Endothelial cell of coronary artery (primary cell): ENCODE results near the gene WNK4. TPM values are rescaled to one million over a fixed set of nuclear protein-coding genes. Genes with fewer than 3 reads are reported as not detected.

Experiments used
- total RNA-seq: library from RNA; depleted of rRNA; stranded (reverse); fragments of >200 nt; gene quantifications from 2 replicates; pipeline ENCODE4 v1.2.3, GENCODE V29; 2014

Gene WNK4
- 0.63 and 8.1 TPM in 2 replicates for total RNA-seq

GRCh38 chr17:42779936-42780850 lies at the start of gene WNK4:
WNK4 (plus strand) TSS chr17:42780610; CDS start chr17:42780699, 89 bp downstream.

DNA sequence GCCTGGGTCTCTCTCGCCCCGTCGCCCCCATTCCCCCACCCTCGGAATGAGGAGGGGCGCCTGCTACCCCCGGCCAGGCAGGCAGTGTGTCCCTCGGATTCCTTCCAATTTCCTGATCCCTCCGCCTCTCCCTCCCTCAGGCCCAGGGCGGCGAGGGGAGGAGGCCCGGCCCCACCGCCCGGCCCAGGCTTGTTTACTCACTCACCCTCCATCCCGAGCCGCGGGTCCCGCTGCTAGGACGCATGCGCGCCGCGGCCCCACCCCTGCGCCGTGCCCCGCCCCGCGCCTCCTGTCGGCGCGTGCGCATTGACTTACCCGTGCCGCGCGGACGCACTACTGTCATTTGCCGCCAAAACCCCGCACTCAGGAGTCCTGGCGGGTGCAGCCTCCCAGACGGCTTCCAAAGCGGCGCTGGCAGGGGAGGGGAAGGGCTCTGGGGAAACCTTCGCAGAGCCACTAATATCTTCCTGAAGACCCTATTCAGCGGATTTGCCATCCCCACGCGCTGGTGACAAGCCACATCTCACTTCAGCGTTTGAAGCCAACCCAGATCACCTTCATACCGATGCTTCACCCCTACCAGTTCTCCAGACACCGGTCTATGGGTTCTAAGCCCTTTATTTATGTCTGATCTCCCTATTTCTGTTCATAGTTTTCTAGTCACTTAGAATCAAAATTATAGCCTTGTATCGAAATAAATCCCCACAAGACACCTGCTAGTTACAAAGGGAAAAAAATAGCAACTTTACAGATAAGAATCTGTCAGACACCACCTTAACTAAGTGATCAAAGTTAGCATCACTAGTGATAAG lies 35.4 kb upstream of the WNK4 start, which contains the start of gene EZH1:
TSS of gene EZH1 (minus strand) at position 235 of the 812 bp plus-strand sequence. CDS start 16,099 bp downstream, outside the sequence.

GRCh38 chr17:42760652-42761581 lies 19.5 kb upstream of the WNK4 start, which contains the start of gene RAMP2:
RAMP2 (plus strand) TSS chr17:42761227; CDS start chr17:42761262, 35 bp downstream.

DNA sequence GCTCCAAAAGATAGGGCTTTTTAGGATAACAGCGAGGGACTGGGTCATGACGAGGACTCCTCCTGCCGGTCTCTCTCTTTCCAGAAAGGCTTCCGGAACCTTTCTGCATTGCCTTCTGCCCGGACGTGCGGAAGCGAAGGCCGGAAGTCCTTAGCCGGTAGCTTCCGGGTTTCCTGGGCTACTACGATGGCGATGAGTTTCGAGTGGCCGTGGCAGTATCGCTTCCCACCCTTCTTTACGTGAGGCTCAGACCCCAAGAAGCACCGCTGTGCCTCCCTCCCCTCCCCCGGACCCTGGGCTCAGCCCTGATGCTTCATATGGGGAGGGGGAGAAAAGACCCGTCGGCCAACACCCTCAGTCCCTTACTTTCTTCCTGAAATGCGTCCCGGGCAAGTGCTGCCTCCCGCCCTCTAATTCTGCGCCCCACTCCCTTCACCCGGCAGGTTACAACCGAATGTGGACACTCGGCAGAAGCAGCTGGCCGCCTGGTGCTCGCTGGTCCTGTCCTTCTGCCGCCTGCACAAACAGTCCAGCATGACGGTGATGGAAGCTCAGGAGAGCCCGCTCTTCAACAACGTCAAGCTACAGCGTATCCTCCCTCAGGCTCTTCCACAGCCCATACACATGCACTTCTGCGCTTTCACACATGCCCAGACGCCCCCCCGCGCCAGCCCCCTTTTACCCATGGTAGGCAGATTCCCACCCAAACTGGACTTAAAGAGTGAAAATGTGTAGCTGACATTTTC lies 6.9 kb upstream of the WNK4 start, which contains the start of gene VPS25:
TSS of gene VPS25 (plus strand) at position 160 of the 746 bp plus-strand sequence. CDS start at position 187, 27 bp downstream.

DNA sequence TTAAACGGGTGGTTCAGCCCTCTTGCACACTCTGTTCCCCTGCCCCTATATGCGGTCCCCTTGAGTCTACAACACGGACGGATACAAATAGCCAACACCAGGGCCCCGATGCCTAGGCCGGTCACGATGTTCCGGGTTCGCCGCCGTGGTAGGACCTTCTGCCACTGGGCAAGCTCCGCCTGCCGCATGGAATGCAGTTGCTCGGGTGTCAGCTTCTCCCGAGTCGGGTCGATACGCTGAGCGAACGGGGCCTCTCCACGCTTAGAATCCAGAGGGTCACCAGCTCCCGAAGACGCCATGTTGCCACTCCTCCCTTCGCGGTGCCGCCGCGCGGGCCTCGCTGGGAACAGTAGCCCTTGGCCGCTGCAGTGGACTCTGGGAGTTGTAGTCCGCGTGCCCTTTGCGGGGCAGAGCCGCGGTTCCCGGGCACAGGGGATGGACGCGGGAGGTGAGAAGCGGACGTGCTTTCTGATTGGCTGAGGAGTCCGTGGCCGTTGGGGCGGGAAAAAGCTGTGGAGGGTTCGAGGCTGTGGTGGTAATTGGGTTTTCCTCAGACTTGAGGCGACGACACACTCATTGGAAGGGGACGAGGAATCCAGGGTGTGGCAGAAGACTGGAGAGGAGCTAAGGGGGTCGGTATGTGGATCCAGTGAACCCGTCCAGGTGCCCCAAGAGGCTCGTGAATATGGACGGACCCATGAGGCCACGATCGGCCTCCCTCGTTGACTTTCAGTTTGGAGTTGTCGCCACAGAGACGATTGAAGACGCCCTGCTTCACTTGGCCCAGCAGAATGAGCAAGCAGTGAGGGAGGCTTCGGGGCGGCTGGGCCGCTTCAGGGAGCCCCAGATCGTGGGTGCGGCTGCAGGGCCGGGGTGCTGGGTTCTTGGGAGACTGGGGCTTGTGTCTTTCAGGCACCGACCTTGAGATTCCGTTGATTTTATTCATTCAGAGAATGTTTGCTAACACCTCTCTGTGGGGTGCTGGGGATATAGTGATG lies 18.3 kb downstream of the WNK4 start, which contains the start of the genes CNTD1 and COA3:
TSS of gene CNTD1 (plus strand) at position 479 of the 998 bp plus-strand sequence. CDS start at position 686, 207 bp downstream.
TSS of gene COA3 (minus strand) at position 322 of the 998 bp plus-strand sequence. CDS start at position 299, 23 bp downstream.

DNA sequence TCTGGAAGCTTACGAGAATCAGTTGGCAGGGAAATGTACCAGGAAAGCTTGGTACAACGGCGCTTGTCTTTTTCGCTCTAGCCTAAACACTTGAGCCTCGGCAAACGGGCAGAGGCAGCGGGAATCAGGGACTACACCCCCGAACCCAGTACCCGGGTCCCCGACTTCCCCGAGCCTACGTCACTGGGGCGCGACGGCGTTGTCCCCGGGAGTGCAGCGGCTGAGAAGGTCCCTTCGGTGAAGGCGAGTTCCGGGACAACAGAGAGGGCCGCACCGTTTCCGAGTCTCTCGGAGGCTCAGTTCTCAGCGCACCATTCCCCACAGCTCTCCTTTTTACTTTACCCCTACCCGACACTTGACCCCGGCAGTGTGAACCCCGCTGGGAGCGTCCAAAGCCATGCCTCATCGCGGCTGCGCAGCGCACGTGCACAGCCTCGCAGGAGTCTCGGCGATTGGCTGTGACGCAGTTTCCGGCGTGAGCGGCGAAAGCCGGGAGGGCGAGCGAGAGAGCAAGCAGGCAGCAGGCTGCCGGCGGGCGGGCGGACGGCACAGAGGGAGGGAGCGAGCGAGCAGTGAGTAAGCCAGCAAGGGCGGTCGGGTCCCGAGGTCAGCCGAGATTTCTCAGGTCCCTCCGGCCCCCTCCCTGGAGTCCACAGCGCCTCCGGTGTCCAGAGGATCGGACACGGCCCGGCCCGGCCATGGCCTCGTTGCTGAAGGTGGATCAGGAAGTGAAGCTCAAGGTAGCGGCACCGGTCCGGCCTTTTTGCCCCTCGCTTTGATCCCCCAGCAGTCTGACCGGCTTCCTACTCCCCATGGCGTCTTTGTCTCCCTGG lies 52.7 kb downstream of the WNK4 start, which contains the start of gene PSME3:
TSS of gene PSME3 (plus strand) at position 464 of the 833 bp plus-strand sequence. CDS start at position 699, 235 bp downstream.

GRCh38 chr17:42844271-42844670 lies 63.9 kb downstream of the WNK4 start, which contains the start of gene AOC2:
AOC2 (plus strand) TSS chr17:42844580; CDS start chr17:42844627, 47 bp downstream.

Other genes starting within 250 kb of the WNK4 start
- gene NAGLU, start 244.4 kb upstream of the WNK4 start, total RNA-seq = 15.8 and 16.4 TPM in 2 replicates
- gene HSD17B1, start 227.7 kb upstream of the WNK4 start, total RNA-seq = 0.63 and 2.8 TPM in 2 replicates
- gene COASY, start 218.5 kb upstream of the WNK4 start, total RNA-seq = 12.2 and 16.9 TPM in 2 replicates
- 24.9 and 33.0 TPM in 2 replicates for gene MLX, start 213.5 kb upstream of the WNK4 start, total RNA-seq
- 3.9 and 7.3 TPM in 2 replicates for gene PSMC3IP, start 202.9 kb upstream of the WNK4 start, total RNA-seq
- 39.9 and 45.7 TPM in 2 replicates for gene RETREG3, start 171.2 kb upstream of the WNK4 start, total RNA-seq
- gene TUBG1, start 170.9 kb upstream of the WNK4 start, total RNA-seq = 29.6 and 30.2 TPM in 2 replicates
- gene TUBG2, start 121.3 kb upstream of the WNK4 start, total RNA-seq = 3.0 and 4.7 TPM in 2 replicates
- 4.6 and 6.5 TPM in 2 replicates for gene PLEKHH3, start 103.6 kb upstream of the WNK4 start, total RNA-seq
- 0.63 and 0.85 TPM in 2 replicates for gene CCR10, start 98.8 kb upstream of the WNK4 start, total RNA-seq
- gene CNTNAP1, start 98.1 kb upstream of the WNK4 start, total RNA-seq = 17.1 and 23.8 TPM in 2 replicates
- gene EZH1, start 35.6 kb upstream of the WNK4 start, total RNA-seq = 7.8 and 14.7 TPM in 2 replicates
- gene RAMP2, start 19.4 kb upstream of the WNK4 start, total RNA-seq = 2.5 and 2.7 TPM in 2 replicates
- gene VPS25, start 7.2 kb upstream of the WNK4 start, total RNA-seq = 40.4 and 46.0 TPM in 2 replicates
- 53.3 and 71.7 TPM in 2 replicates for gene COA3, start 18.1 kb downstream of the WNK4 start, total RNA-seq
- 0.19 TPM in 1 of 2 replicates, not detected in the other for gene CNTD1, start 18.3 kb downstream of the WNK4 start, total RNA-seq
- 161 and 174 TPM in 2 replicates for gene BECN1, start 43.7 kb downstream of the WNK4 start, total RNA-seq
- 86.4 and 101 TPM in 2 replicates for gene PSME3, start 52.8 kb downstream of the WNK4 start, total RNA-seq
- gene AOC2, start 64.0 kb downstream of the WNK4 start, total RNA-seq = 0.36 and 0.38 TPM in 2 replicates
- under 0.01 TPM in 2 replicates for gene AOC3, start 70.6 kb downstream of the WNK4 start, total RNA-seq
- not detected in 2 replicates for gene G6PC1, start 120.2 kb downstream of the WNK4 start, total RNA-seq
- 25.1 and 26.8 TPM in 2 replicates for gene AARSD1, start 183.8 kb downstream of the WNK4 start, total RNA-seq
- 0.09 and 0.18 TPM in 2 replicates for gene PTGES3L, start 199.5 kb downstream of the WNK4 start, total RNA-seq
- 9.4 and 14.7 TPM in 2 replicates for gene RUNDC1, start 200.0 kb downstream of the WNK4 start, total RNA-seq
- 1,452 and 1,877 TPM in 2 replicates for gene RPL27, start 217.8 kb downstream of the WNK4 start, total RNA-seq
- gene IFI35, start 226.2 kb downstream of the WNK4 start, total RNA-seq = 6.9 and 10.1 TPM in 2 replicates
- 228 and 254 TPM in 2 replicates for gene VAT1, start 241.8 kb downstream of the WNK4 start, total RNA-seq
- 0.18 and 0.28 TPM in 2 replicates for gene RND2, start 244.6 kb downstream of the WNK4 start, total RNA-seq